Body of pancreas (tissue), 4 donors: ENCODE measurements around the gene ADAD2.

ENCODE experiments used
- CTCF ChIP-seq, 7 experiments: fragments of 450-650 bp in 4 of 7; fragments of 200-600 bp in 3 of 7; sonication (generic) in 3 of 7; IDR thresholded peaks; one replicate each; pipeline ENCODE4 v1.5.1; 2016 to 2019; ENCODE audit warnings: antibody characterized with exemption in 7 of 7
- POLR2A ChIP-seq, 3 donors: fragments of 450-650 bp; IDR thresholded peaks; one replicate each; pipeline ENCODE4 v1.6.1; 2016; ENCODE audit warnings: antibody characterized with exemption in 3 of 3, mild to moderate bottlenecking in 2 of 3

DNA sequence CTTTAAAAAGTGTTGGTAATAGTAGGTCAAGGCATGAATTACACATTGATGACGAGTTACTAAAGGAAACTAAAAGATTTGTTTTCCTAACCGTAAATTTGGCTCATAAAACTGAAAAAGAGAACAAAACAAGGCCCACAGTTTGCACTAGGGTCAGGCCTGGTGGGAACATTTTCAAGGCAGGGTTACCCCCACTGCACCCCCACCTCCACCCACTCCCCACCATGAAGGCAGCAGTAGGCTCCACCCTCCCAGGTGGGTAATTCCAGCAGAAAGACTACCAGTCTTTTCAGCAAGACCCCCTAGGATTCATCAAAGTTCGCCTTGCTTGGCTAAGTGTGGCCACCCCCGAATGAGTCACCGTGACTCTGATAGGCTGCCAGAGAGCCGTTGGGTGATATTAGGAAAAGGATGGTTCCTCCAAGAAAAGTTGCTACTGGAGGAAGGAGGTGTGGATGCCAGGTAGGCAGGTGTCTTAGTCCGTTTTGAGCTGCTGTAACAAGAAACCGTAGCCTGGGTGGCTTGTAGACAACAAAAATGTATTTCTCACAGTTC is 37.2 kb upstream of the ADAD2 start:
- TF ChIP-seq CTCF (IDR thresholded peaks at IDR 0.05) (no peak), POLR2A (IDR thresholded peaks at IDR 0.05) (no peak)
